Mesothelial cell of epicardium (in vitro differentiated cells): ENCODE measurements around the gene RNF43. TPM values are rescaled to one million over a fixed set of nuclear protein-coding genes. Genes with fewer than 3 reads are reported as not detected.

Experiments used
- DNase-seq, 2 experiments: peaks; one replicate each; pipeline ENCODE4 v3.0.0; 2021; ENCODE audit warnings: low spot score in 2 of 2; ENCODE audit not compliant: unreplicated experiment in 2 of 2
- H3K27ac Mint-ChIP-seq: 2 replicates; pipeline ENCODE4 v1.8.0; 2021; ENCODE audit warnings: mixed read lengths
- H3K27me3 Mint-ChIP-seq: 2 replicates; pipeline ENCODE4 v1.8.0; 2021; ENCODE audit warnings: low read depth, mixed read lengths
- H3K36me3 Mint-ChIP-seq: 2 replicates; pipeline ENCODE4 v1.8.0; 2021; ENCODE audit warnings: mixed read lengths
- H3K4me1 Mint-ChIP-seq: 2 replicates; pipeline ENCODE4 v1.8.0; 2021; ENCODE audit warnings: mixed read lengths
- H3K4me3 Mint-ChIP-seq: 2 replicates; pipeline ENCODE4 v1.8.0; 2021; ENCODE audit warnings: mild to moderate bottlenecking, moderate library complexity, mixed read lengths
- H3K9me3 Mint-ChIP-seq: 2 replicates; pipeline ENCODE4 v1.8.0; 2021; ENCODE audit warnings: mixed read lengths
- CTCF ChIP-seq: fragments of 200-600 bp; sonication (generic); IDR thresholded peaks from one replicate; pipeline ENCODE4 v1.5.0; 2021; ENCODE audit warnings: antibody characterized with exemption; ENCODE audit not compliant: unreplicated experiment
- total RNA-seq: library from RNA; stranded (reverse); gene quantifications from 3 replicates; pipeline ENCODE4 v1.2.1, GENCODE V29; 2021

Gene RNF43
- total RNA-seq, 1 donor from 2014 or later = 40.3 TPM

DNA sequence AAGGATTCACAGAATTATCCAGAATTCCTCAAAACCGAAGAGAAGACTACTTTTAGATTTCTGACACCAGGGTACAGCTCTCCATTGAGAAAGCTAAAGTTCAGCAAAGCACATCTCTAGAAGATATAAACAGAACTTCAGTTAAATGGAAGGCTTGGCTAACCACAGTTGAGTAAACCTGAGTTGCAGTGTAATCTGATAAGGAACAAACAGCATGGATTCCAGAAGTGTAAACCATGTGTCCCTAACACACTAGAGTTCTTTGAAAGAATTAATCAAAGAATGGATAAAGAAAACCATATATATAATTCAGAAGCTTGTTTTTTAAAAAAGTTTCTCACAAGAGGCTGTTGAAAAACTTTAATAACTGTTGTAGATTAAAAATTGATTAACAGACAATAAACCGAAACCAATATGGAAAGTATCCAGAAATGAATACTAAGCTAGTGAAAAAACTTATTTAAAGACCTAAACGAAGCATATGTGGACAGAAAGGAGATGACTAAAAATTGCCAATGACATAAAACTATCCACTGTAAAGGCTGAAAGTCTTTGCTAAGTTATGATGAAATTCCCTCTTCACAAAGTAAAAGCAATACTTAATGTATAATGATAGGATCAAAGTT, 4.3 kb downstream of the RNF43 start:
- no peak for TF ChIP-seq CTCF
- peaks cover 78% of the 10 kb centered on the region for H3K4me1 Mint-ChIP-seq
- no peaks in the 10 kb centered on the region for H3K27me3 Mint-ChIP-seq
- no peaks in the 10 kb centered on the region for H3K36me3 Mint-ChIP-seq
- H3K27ac Mint-ChIP-seq = peak overlapping the region; percentile 78
- H3K9me3 Mint-ChIP-seq = no peaks in the 10 kb centered on the region
- peak overlapping the region; percentile 92 for H3K4me3 Mint-ChIP-seq
- no peak for DNase-seq

- H3K27me3 Mint-ChIP-seq = no peaks in the 10 kb centered on the region
- peak overlapping the region; percentile 92 for H3K4me3 Mint-ChIP-seq
- TF ChIP-seq CTCF = no peak
- H3K27ac Mint-ChIP-seq = peak overlapping the region; percentile 78
- DNase-seq = no peak
- no peaks in the 10 kb centered on the region for H3K9me3 Mint-ChIP-seq
- H3K36me3 Mint-ChIP-seq = no peaks in the 10 kb centered on the region
- peaks cover 79% of the 10 kb centered on the region for H3K4me1 Mint-ChIP-seq
Measured at GRCh38 chr17:58412064-58412703, 5.2 kb downstream of the RNF43 start.

DNA sequence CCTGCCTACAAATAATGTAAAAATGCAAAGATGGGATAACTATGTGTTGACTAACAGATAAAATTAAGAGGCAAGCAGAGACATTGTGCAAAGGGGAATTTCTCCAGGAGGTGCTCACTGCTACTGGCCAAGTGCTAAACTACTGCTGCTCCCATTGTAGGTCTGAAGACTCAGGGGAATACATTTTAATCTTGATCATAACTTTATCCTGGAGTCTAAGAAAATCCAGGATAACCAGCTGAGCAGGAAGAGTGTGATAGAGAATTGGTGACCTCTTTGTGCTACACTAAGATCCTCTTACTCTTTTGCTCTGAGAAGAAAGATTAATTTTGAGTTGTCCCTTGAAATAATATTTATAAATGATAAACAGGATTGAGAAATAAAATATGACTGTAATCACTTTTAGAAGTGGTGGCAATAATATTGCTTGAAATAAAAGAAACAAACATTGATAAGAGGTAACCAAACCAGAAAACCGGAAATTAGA, 5.9 kb downstream of the RNF43 start:
- H3K4me3 Mint-ChIP-seq = peak overlapping the region; percentile 92
- no peak for DNase-seq
- no peak for TF ChIP-seq CTCF
- H3K27ac Mint-ChIP-seq = peak overlapping the region; percentile 78
- no peaks in the 10 kb centered on the region for H3K27me3 Mint-ChIP-seq
- H3K4me1 Mint-ChIP-seq = peaks cover 80% of the 10 kb centered on the region
- no peaks in the 10 kb centered on the region for H3K9me3 Mint-ChIP-seq
- H3K36me3 Mint-ChIP-seq = no peaks in the 10 kb centered on the region

GRCh38 chr17:58410714-58411407, 6.5 kb downstream of the RNF43 start:
- H3K9me3 Mint-ChIP-seq = no peaks in the 10 kb centered on the region
- H3K4me3 Mint-ChIP-seq = peak overlapping the region; percentile 92
- H3K27ac Mint-ChIP-seq = peak overlapping the region; percentile 78
- no peak for TF ChIP-seq CTCF
- no peak for DNase-seq
- H3K36me3 Mint-ChIP-seq = no peaks in the 10 kb centered on the region
- H3K27me3 Mint-ChIP-seq = no peaks in the 10 kb centered on the region
- H3K4me1 Mint-ChIP-seq = peaks cover 83% of the 10 kb centered on the region

DNA sequence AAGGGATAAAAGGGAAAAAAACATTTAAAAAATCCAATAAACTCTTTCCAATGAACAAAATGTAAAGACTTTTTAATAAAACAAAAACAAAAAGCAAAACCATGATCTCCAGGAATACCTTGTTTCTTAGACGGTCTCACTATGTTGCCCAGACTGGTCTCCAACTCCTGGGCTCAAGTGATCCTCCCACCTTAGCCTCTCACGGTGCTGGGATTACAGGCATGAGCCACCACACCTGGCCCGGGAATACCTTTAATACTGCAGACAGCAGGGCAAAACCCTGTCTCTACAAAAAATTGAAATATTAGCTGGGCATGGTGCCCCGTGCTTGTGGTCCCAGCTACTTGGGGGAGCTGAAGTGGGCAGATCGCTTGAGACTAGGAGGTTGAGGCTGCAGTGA, 7.9 kb downstream of the RNF43 start:
- H3K4me3 Mint-ChIP-seq = no peak overlapping the region
- no peak for DNase-seq
- H3K9me3 Mint-ChIP-seq = no peaks in the 10 kb centered on the region
- peaks cover 83% of the 10 kb centered on the region for H3K4me1 Mint-ChIP-seq
- H3K27me3 Mint-ChIP-seq = no peaks in the 10 kb centered on the region
- H3K27ac Mint-ChIP-seq = peak overlapping the region; percentile 56
- no peak for TF ChIP-seq CTCF
- H3K36me3 Mint-ChIP-seq = no peaks in the 10 kb centered on the region
